ENCODE results near the gene GPATCH3. TPM values are rescaled to one million over a fixed set of nuclear protein-coding genes. Genes with fewer than 3 reads are reported as not detected.

Gene GPATCH3
- total and polyA plus RNA-seq, 2 donors (not counting 3 experiments of a cell fraction or from before 2014, with no cell fraction given), result 12.1 to 17.7 TPM

GRCh38 chr1:26932531-26932930 lies 32.3 kb upstream of the GPATCH3 start:
- Histone ChIP-seq H3K9me3 (replicated peaks; ENCODE audit: control insufficient read depth, insufficient read depth, low read length) (no peaks in the 10 kb centered on the region), H4K20me1 (replicated peaks; ENCODE audit: control insufficient read depth, extremely low read depth, insufficient read depth, low read length) (no peaks in the 10 kb centered on the region), H3K27me3 (ENCODE audit: control insufficient read depth in 2 of 2, insufficient read depth in 2 of 2, low read length in 2 of 2) (no peaks in the 10 kb centered on the region), H3K4me2 (ENCODE audit: insufficient read depth, low read length) (no peak overlapping the region), H2AFZ (ENCODE audit: low read depth, low read length) (no peak overlapping the region), H3K79me2 (ENCODE audit: control insufficient read depth, insufficient read depth, low read length) (peaks cover 56% of the 10 kb centered on the region), H3K36me3 (ENCODE audit: control insufficient read depth in 2 of 2, extremely low read depth in 1 of 2, insufficient read depth in 2 of 2, low read length in 2 of 2) (peaks cover 12% of the 10 kb centered on the region in 2 experiments), H3K9me1 (replicated peaks; ENCODE audit: control insufficient read depth, extremely low read depth, insufficient read depth, low read length) (no peaks in the 10 kb centered on the region), H3K4me1 (ENCODE audit: control insufficient read depth, extremely low read depth, insufficient read depth, low read length) (no peaks in the 10 kb centered on the region), H3K9ac (replicated peaks; ENCODE audit: extremely low read depth, insufficient read depth, low read length) (no peak overlapping the region), H3K4me3 (replicated peaks in 1 of 3; ENCODE audit: insufficient read depth in 1 of 3, low read depth in 1 of 3, low read length in 3 of 3) (no peak overlapping the region), H3K27ac (ENCODE audit: insufficient read depth, low read depth, low read length) (no peak overlapping the region)
- no peak for DNase-seq (ENCODE audit: low read depth, low spot score)
- FAIRE-seq, result no peak
- BruUV-seq (replicated peaks), result no TSS peak
- ChIA-PET POLR2A (no interaction called here), CTCF (no interaction called here)
- TF ChIP-seq EZH2 (IDR thresholded peaks at IDR 0.05; ENCODE audit: borderline replicate concordance, low read depth, low read length, severe bottlenecking) (no peak), MAX (IDR thresholded peaks at IDR 0.05; ENCODE audit: insufficient read depth, insufficient read length) (no peak), CTCF (IDR thresholded peaks at IDR 0.05; ENCODE audit: extremely low read depth in 1 of 2, insufficient read depth in 1 of 2, low read depth in 1 of 2, low read length in 2 of 2) (no peak), FOS (IDR thresholded peaks at IDR 0.05; ENCODE audit: borderline replicate concordance, insufficient read depth, low read length) (no peak), MYC (IDR thresholded peaks at IDR 0.05; ENCODE audit: low read depth, low read length) (no peak), GATA2 (IDR thresholded peaks at IDR 0.05; ENCODE audit: insufficient read depth, insufficient read length, low read depth, low read length) (no peak), JUN (IDR thresholded peaks at IDR 0.05; ENCODE audit: borderline replicate concordance, insufficient read depth, insufficient read length, low read depth) (no peak), POLR2A (IDR thresholded peaks at IDR 0.05; ENCODE audit: low read depth, low read length) (no peak), POLR2AphosphoS5 (IDR thresholded peaks at IDR 0.05; ENCODE audit: insufficient read depth, low read depth, low read length) (no peak)
- intact Hi-C loops (cut with micrococcal nuclease), result no loop called here
- dilution Hi-C loops (cut with MboI; ENCODE audit: extremely low pct_ligation_motif_present, low sequenced_read_pairs), result no loop called here

Data from endothelial cell of umbilical vein (primary cell).